ENCODE results near the gene LUC7L.

- TF ChIP-seq CTCF (IDR thresholded peaks at IDR 0.05; ENCODE audit: low read depth, low read length) (no peak), POLR2A (IDR thresholded peaks at IDR 0.05; ENCODE audit: extremely low read depth, insufficient read length) (no peak), MAX (IDR thresholded peaks at IDR 0.05; ENCODE audit: low read depth, low read length) (no peak), MYC (IDR thresholded peaks at IDR 0.05; ENCODE audit: low read depth, low read length) (no peak)
These were observed 54.0 kb downstream of the LUC7L start for GRCh38 chr16:175011-175949.
